IPS DF 6.9 (cell line): ENCODE data around the gene ATP2C2.

Source experiments
- DNase-seq: peaks from one replicate; pipeline ENCODE4 v3.0.0-alpha.2; 2013; ENCODE audit warnings: low read depth, low spot score
- H3K27ac ChIP-seq: one replicate; pipeline ENCODE4 v1.5.1; 2013; ENCODE audit warnings: low read length, control low read depth
- H3K27me3 ChIP-seq: 2 replicates; pipeline ENCODE4 v1.6.1; 2013; ENCODE audit warnings: mild to moderate bottlenecking, low read length; ENCODE audit not compliant: control insufficient read depth, insufficient read depth
- H3K36me3 ChIP-seq: 2 replicates; pipeline ENCODE4 v1.6.1; 2013; ENCODE audit warnings: low read length; ENCODE audit not compliant: control insufficient read depth, insufficient read depth
- H3K4me1 ChIP-seq: 2 replicates; pipeline ENCODE4 v1.6.1; 2013; ENCODE audit warnings: low read length; ENCODE audit not compliant: control insufficient read depth, insufficient read depth
- H3K4me3 ChIP-seq: 2 replicates; pipeline ENCODE4 v1.5.1; 2013; ENCODE audit warnings: mild to moderate bottlenecking, low read length
- H3K9me3 ChIP-seq: 2 replicates; pipeline ENCODE4 v1.6.1; 2013; ENCODE audit warnings: low read length, inconsistent platforms; ENCODE audit not compliant: control insufficient read depth, insufficient read depth
- WGBS: extraction: QIAGEN DNeasy Blood & Tissue Kit; methylation state at CpG from one replicate; pipeline ENCODE4 v1.1.7; 2013; ENCODE audit warnings: mixed read lengths, missing lambda C conversion rate; ENCODE audit not compliant: insufficient read length, insufficient coverage; 5-methylcytosine and 5-hydroxymethylcytosine counted together

Gene ATP2C2

GRCh38 chr16:84408856-84409255 is 40.5 kb downstream of the ATP2C2 start:
- no peak for DNase-seq
- WGBS: no CpG with 5 or more reads among the region's 2 CpGs
- no peaks in the 10 kb centered on the region for H3K36me3 ChIP-seq
- H3K4me3 ChIP-seq: no peak overlapping the region
- H3K27ac ChIP-seq: no peak overlapping the region
- no peaks in the 10 kb centered on the region for H3K9me3 ChIP-seq
- no peaks in the 10 kb centered on the region for H3K4me1 ChIP-seq
- H3K27me3 ChIP-seq: no peaks in the 10 kb centered on the region

- Histone ChIP-seq H3K27me3 (no peaks in the 10 kb centered on the region), H3K4me3 (no peak overlapping the region), H3K36me3 (no peaks in the 10 kb centered on the region), H3K27ac (no peak overlapping the region), H3K9me3 (no peaks in the 10 kb centered on the region), H3K4me1 (no peaks in the 10 kb centered on the region)
- DNase-seq: no peak
- no CpG with 5 or more reads among the region's 11 CpGs for WGBS
Observed at GRCh38 chr16:84410361-84411138, 42.2 kb downstream of the ATP2C2 start.

GRCh38 chr16:84411768-84412167 is 43.4 kb downstream of the ATP2C2 start:
- H3K4me1 ChIP-seq: no peaks in the 10 kb centered on the region
- no CpG with 5 or more reads among the region's 2 CpGs for WGBS
- no peaks in the 10 kb centered on the region for H3K27me3 ChIP-seq
- H3K36me3 ChIP-seq: no peaks in the 10 kb centered on the region
- H3K9me3 ChIP-seq: no peaks in the 10 kb centered on the region
- DNase-seq: no peak
- no peak overlapping the region for H3K4me3 ChIP-seq
- no peak overlapping the region for H3K27ac ChIP-seq

- no peak for DNase-seq
- Histone ChIP-seq H3K27ac (no peak overlapping the region), H3K9me3 (no peaks in the 10 kb centered on the region), H3K27me3 (no peaks in the 10 kb centered on the region), H3K4me1 (no peaks in the 10 kb centered on the region), H3K36me3 (no peaks in the 10 kb centered on the region), H3K4me3 (no peak overlapping the region)
- WGBS: no CpG with 5 or more reads among the region's 11 CpGs
Observed at GRCh38 chr16:84412262-84412661, 43.9 kb downstream of the ATP2C2 start.

DNA sequence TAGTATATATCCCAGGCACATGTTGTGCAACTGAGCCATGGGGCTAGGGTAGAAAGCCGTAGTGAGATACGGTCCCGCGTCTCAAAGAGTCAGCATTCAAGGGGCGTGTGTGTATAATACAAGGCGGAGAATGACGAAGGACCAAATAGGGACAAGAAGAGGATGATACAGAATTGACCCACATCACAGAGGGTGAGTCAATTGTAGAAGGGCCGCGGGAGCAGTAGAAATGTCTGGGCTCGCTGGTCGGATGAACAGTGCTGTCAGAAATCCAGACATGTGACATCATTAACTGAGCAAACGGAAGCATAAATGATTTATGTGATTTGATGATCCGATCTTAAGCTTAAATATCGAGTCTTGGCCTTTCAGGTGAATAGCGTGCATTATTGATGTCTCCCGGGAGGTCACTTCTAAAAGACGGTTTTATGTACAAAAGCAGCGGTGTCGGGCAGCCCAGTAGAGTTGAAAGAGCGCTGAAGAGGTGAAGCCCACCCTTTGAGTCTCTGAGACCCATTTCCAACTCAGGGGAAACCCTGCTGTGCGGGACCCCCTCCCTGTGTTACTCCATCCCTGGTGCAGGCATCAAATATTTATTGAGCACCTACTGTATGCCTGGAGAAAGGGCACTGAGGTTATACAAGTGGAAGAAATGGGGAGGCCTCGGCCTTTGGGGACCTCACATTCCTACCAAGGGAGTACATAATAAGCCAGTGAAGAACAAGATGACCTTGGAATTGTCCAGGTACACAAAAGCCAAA is 45.1 kb downstream of the ATP2C2 start:
- Histone ChIP-seq H3K4me3 (no peak overlapping the region), H3K27me3 (no peaks in the 10 kb centered on the region), H3K36me3 (no peaks in the 10 kb centered on the region), H3K9me3 (no peaks in the 10 kb centered on the region), H3K4me1 (no peaks in the 10 kb centered on the region), H3K27ac (no peak overlapping the region)
- DNase-seq: no peak
- WGBS: no CpG with 5 or more reads among the region's 22 CpGs

DNA sequence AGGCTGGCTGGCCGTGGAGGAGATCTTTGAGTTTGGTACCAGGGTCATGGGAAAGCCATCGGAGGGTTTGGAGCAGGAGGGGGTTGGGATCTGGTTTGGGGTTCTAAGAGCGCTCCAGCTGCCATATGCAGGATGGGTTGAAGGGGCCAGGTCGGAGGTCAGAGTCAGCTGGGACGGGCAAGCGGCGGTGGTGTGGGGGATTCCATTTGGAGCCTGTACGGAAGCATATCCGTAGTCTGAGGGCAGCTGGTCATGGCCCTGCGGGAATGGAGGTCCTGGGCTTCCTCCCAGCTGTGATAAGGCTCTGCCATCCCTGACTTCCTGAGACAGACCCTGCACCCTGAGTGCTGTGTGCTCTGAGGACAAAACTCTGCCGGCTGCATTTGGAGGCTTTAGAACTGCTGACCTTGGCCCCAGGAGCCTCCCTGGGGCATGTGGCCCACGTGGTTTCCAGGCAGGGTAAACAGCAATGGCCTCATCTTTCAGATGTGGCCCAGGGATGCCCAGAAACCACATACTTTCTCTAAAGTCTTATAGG is 46.5 kb downstream of the ATP2C2 start:
- Histone ChIP-seq H3K4me1 (no peaks in the 10 kb centered on the region), H3K36me3 (no peaks in the 10 kb centered on the region), H3K9me3 (no peaks in the 10 kb centered on the region), H3K27ac (no peak overlapping the region), H3K4me3 (no peak overlapping the region), H3K27me3 (no peaks in the 10 kb centered on the region)
- DNase-seq: no peak
- no CpG with 5 or more reads among the region's 12 CpGs for WGBS

DNA sequence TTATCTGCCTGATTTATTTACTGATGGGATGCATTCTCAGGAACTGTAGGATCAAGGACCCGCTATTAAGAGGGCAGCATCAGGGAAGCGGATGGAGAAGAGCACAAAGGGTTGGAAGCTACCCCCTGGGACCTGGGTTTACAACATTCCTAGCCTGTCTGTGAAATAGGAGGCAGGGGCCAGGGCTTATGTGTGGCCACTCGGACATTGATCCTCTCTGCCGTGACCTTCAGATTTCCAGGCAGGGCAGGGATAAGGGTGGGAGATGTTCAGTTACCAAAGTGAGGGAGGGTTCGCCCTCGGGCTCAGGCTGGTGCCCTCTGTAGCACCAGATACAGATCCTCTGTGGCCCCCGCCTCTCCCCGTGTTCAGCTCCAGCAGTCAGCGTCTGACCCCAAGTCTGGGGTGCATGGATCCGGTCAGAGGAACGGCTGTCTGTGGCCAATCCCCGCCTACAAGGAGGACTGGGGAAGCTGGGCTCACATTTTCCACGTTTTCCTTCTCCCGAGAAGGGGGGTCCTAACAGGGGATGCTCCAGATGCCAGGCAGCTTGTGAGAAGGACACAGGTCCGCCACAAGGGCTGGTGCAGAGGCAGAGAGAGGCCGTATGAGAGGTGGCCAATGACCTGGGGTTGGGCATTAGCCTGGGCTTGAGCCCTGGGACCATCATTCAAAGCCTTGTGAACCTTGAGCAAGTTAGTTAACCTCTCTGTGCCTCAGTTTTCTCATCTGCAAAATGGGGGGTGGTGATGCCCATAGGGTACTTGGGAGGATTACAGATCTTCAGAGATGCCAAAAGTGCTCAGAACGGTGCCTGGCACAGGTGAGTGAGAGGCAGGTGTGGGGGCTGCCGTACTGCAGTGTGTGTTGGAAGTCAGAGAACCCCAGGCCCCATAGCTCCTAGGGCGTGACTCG is 48.3 kb downstream of the ATP2C2 start:
- DNase-seq: no peak
- Histone ChIP-seq H3K36me3 (no peaks in the 10 kb centered on the region), H3K27ac (no peak overlapping the region), H3K27me3 (no peaks in the 10 kb centered on the region), H3K4me1 (no peaks in the 10 kb centered on the region), H3K9me3 (no peaks in the 10 kb centered on the region), H3K4me3 (no peak overlapping the region)
- WGBS: no CpG with 5 or more reads among the region's 20 CpGs

DNA sequence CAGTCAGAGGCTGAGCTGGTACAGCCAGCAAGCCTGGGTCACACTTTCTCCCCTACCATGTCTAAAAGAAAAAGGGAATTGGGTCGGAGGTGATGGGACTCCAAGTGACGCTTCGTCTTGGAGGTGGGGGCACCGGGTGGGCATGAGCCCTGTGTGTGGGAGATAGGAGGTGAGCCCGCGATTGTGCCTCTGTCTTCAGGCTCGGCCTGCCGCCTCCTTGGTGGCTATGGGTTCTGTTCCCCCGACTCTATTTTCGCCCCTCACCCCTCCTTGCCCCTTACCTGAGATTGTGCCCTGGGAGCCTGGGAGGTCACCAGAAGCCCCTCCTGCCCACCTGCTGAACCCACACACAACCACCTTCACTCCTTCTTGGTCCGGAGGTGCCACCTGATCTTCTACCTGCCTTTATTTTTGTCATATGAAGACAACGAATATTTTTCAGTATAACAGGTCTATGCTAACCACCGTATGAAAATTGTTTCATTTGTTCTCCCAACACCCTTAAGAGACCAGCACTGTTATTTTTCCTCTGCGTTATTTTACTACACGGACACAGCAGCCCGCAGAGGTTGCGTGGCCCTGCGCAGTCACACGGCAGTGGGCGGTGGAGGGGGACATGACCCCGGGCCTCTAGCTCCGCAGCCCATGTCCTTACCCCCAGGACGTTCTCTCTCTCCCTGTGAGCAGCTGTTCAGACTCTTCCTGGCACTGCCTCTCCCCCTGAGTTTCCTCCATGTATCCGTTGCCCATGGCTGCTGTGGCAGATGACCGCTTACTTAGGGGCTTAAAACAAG is 49.9 kb downstream of the ATP2C2 start:
- no CpG with 5 or more reads among the region's 25 CpGs for WGBS
- no peaks in the 10 kb centered on the region for H3K4me1 ChIP-seq
- no peaks in the 10 kb centered on the region for H3K9me3 ChIP-seq
- no peak for DNase-seq
- no peaks in the 10 kb centered on the region for H3K36me3 ChIP-seq
- H3K27ac ChIP-seq: no peak overlapping the region
- no peak overlapping the region for H3K4me3 ChIP-seq
- no peaks in the 10 kb centered on the region for H3K27me3 ChIP-seq

DNA sequence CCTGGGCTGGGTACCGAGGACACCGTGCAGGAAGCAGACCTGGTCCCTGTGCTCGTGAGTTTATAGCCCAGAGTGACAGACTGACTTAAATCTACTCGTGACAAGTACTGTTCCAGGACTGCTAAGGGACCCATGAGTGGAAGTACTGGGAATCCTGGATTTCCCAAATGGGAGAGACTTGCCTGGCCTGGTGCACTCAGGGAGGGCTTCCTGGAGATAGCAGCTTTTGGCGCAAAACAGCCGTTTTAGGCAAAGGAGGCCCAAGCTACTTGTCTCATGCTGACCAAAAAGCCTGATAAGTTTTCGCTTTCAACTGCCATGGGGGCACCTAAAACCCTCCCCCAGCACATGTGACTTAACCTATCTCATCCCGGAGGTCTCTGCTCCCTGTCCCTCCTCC is 51.4 kb downstream of the ATP2C2 start:
- Histone ChIP-seq H3K27me3 (no peaks in the 10 kb centered on the region), H3K9me3 (no peaks in the 10 kb centered on the region), H3K27ac (no peak overlapping the region), H3K4me3 (no peak overlapping the region), H3K36me3 (no peaks in the 10 kb centered on the region), H3K4me1 (no peaks in the 10 kb centered on the region)
- no CpG with 5 or more reads among the region's 8 CpGs for whole genome bisulfite sequencing
- no peak for DNase-seq
